HG02885 (cell line): ENCODE data around the gene GGTLC1.
"Not testable (repeated sequence)": the region's sequence is repeated elsewhere in the genome, so short reads cannot be mapped to it uniquely, and the experiment has no call there.

ENCODE experiments used
- ATAC-seq: cut with Tn5 transposase; IDR thresholded peaks from one replicate; pipeline ENCODE4 v1.9.1; 2021; ENCODE audit warnings: mild to moderate bottlenecking; ENCODE audit not compliant: unreplicated experiment, poor library complexity

GGTLC1 gene

DNA sequence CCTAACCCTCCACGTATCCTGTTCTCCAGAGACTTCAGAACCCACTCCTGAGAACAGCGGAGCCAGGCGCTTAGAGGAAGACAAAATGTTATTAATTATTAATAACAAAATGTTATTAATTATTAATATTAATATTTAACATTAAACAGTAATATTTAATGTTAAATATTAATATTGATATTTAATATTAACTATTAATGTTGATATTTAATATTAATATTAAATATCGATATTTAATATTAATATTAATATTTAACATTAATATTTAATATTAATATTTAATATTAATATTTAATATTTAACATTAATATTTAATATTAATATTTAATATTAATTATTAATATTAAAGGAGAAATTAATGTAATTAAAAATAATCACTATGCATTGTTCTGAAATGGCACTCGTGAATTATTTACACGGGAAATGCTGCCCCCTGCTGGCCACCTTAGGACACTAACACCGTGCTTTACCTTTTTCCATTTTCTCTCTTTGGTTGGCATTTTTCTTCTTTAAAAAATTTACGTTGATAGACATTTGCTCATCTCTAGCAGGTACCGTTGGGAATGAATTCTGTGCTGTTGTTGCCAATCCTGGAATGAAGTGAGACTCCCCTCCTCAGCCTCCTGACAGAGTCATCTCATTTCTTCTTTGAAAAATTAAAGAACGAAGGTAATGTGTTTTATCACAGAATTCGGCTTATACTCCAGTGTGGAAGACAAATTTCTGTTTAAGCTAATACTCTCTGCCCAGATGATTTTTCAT, 7.5 kb upstream of the GGTLC1 start:
- no peak for ATAC-seq

DNA sequence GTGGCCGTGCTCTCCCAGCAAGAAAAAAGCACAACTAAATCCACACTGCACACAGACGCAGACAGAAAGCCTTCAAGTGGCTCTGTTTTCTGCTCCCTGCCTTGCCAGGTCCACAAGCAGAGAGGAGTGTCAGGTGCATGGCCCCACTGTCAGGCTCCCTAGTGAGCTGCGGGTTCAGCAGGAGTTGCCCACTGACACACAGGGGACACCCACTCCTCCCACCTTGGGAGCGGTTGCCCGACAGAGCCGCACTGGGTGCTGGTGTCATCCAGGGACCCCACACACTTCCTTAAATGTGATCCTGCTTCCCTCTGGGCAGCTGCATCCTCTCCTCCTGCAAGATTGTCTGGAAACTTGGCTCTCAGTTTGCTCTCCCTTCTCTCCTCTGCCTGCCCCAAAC, 6.7 kb upstream of the GGTLC1 start:
- not testable (repeated sequence) for ATAC-seq

DNA sequence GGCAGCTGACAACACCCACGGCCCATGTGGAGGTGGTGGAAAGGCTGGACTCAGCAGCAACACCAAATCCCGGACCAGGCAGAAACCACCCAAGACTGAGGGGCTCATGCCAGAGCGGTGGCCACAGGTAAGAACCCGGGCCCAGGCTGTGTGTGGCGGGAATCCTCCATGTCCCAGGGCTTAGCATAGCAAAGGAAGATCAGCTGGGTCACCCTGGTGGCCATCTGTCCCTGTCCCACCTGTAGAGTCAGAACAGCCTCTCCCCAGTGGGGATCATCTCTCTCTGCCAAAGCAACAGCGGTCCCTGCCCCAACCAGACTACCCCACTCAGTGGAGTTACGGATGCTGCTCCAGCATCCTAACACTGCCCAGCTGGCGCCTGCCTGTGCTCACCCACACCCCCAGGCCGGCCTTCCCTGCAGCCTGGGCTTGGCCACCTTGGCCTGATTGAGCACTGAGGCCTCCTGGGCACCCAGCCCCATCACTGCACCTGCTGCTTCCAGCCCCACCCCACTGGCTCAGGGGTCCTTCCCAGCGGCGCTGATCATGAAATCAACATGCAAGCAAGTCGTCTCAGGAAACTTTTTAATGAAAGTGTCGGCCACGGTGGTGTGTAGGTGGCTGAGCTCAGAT, 5.5 kb upstream of the GGTLC1 start:
- ATAC-seq = not testable (repeated sequence)

DNA sequence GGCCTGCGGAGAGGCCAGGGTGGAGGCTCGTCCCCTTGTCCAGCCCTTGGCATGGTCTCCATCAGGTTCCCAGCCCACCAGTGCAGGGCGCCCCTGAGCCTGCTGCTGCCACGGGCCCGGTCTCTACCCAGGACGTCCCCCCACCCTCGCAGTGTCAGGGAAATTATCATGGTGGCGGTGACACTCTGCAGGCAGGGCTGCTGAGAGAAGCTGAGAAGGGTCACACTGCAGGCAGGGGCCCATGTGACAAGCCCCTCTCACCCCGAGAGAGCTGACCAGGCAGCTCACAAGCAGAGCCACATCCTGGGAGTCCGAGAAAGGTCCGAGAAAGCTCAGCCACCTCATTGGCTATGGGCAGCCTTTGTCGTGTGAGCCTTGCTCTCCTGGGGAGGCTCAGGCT, 4.9 kb upstream of the GGTLC1 start:
- not testable (repeated sequence) for ATAC-seq

DNA sequence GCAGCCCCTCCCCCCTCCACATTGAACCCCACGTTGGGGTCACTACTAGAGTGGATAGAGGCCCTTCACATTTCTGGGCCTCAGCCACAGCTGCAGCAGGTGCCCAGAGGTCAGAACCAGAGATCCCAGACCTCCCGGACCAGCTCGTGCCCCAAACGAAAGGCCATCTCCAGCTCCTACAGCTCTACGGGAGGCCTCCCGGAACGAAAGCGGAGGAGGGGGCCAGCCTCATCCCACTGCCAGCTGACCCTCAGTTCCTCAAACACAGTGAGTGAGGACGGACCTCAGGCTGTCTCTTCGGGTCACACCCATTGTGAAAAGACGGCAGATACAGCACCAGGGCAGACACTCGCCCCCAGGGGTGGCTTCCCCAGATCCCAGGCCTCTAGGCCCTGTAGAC, 1.7 kb upstream of the GGTLC1 start:
- ATAC-seq = not testable (repeated sequence)

DNA sequence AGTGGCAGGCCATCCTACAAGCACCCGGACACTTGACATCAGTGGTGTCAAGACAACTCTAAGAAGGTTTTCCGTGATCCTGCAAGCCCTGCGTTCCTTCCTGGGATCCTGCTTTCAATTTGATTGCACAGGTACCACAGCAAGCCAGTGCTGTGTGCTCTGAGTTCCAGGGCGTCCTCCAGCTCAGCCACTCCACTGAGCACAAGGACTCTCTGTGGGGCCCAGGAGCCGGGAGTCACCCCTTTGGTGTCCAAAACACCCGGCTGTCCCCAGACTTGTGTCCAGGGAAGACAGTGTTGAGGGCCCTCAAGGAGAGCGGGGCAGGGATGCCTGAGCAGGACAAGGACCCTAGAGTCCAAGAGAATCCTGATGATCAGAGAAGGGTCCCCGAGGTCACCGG, 387 bp upstream of the GGTLC1 start:
- ATAC-seq = not testable (repeated sequence)

DNA sequence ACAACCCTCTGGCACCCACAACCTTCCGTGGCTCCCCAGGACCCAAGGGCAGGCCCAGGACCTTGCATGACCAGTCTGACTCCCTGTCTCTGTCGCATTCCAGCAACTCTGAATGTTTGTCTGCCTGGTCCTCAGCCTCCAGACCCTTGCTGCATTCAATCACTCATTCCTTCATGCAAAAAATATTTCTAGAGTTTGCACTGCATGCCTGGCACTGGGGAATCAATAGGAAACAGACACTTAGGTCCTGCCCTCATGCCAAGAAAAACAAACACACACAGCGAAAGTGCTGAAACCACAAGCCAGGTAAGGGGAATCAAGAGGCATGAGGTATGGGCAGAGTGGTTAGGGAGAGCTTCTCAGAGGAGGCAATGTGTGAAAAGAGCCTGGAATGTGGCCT, 1.9 kb downstream of the GGTLC1 start:
- ATAC-seq = not testable (repeated sequence)

DNA sequence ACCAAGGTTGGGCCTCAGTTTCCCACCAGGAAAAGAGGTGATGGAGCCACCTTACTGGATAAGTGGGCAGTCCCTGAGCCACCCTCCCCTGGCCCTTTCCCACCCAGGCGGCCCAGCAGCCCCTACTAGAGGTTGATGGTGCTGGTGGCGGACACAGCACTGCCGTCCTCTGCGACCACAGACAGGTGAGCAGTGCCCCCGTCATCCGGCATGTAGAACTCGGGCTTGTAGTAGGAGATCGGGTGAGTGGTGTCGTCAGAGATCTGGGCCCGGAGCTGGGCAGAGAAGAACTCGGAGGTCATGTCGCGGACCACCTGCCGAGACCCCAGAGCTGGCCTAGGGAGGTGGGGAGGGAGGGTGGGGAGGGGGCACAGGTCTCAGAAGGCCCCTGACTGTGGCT, 2.3 kb downstream of the GGTLC1 start:
- not testable (repeated sequence) for ATAC-seq

DNA sequence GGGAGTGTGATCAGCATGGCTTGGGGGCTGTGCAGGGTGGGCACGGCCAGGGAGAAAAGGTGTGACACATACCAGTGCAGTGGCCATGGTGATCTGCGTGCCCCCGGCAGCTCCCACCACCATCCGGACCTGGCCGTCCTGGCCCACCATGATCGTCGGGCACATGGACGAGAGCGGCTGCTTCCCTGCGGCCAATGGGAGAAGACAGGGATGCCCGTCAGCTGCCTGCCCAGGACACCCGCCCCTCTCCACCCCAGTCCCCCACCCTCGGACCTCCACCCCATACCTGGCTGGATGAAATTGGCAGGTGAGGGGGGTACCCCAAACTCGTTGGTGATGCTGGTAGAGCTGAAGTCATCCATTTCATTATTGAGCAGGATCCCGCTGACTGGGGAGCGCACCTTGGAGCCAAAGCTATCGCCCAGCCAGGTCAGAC, 2.8 kb downstream of the GGTLC1 start:
- not testable (repeated sequence) for ATAC-seq

DNA sequence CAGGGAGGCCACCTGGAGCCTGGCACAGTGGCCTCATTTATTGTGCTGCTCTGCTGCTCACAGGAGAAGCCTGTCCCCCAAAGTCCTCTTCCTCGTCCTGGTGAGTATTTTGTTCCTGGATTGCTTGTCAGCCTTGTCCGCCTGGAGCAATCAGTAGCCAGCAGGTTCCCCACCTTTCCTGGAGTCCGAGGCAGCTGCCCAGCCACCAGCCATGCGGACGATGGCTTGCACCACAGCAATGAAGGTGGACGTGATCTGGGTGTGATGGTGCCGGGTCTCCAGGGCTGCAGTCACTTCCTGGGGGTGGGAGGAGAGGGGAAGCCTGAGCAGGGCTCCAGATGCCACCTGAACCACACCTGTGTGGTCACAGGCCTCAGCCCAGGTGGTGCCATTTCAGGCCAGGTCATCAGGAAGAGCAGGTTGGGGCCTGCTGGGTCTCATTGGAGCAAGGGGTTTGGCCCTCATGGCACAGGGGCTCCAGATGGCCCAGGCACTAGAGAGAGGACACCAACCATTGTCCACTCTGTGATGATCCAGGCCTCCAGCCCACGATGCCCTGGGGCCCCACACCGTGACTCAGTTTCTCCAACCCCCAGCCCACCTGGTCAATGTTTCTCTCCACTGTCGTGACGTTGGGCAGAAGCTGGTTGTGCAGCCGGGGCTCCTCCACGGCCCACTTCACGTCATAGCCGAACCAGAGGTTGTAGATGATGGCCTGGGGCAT, 3.4 kb downstream of the GGTLC1 start:
- not testable (repeated sequence) for ATAC-seq

DNA sequence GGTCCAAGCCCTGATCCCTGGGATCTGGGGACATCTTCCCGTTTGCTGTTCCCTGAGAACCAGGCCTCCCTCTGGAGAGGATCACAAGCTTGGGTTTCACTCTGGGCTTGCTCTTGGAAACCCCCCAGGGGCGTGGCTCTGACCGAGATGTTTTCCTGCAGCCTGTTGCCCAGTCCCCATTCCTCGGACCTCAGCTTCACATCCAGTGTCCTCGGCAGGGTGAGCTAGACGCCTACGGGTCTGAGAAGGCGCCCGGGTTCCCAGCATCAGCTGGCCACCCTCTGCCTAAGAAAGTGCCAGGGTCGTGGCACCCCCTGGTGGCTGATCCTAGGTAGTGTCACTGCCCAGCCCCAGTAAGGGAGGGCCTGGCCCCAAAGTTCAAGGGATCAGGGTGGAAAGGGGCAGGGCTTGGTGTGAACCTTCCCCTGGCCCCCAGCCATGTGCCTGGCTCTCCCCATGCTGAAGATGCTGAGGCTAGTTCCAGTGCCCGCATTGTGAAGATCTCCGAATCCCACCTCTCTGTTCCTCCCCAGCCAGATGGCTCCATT, 4.0 kb downstream of the GGTLC1 start:
- not testable (repeated sequence) for ATAC-seq

DNA sequence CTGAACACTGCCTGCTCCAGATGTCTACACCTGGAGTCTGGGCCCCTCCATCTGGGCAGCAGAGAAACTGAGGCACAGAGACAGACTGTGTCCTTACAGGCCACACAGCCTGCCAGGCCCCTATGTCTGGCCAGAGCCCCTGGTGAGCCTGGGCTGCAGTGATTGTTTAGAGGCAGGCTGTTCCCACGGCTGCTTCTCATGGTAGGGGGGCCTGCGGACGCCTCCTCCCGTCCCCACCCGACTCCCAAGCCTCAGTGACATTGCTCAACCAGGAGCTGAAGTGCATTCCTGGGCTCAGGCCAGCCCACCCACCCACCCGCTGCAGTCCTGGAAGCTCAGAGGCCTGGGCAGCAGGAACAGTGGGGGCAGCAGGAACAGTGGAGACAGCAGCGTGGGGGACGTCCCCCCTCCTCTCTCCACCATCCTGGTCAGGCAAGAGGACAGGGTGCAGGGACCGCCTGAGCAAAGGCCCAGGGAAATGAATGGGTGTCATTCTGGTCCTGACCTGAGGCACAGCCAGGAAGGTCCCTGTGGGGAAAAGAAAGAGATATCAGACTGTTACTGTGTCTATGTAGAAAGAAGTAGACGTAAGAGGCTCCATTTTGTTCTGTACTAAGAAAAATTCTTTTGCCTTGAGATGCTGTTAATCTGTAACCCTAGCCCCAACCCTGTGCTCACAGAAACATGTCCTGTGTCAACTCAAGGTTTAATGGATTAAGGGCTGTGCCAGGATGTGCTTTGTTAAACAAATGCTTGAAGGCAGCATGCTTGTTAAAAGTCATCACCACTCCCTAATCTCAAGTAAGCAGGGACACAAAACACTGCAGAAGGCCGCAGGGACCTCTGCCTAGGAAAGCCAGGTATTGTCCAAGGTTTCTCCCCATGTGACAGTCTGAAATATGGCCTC, 6.2 kb downstream of the GGTLC1 start:
- not testable (repeated sequence) for ATAC-seq

DNA sequence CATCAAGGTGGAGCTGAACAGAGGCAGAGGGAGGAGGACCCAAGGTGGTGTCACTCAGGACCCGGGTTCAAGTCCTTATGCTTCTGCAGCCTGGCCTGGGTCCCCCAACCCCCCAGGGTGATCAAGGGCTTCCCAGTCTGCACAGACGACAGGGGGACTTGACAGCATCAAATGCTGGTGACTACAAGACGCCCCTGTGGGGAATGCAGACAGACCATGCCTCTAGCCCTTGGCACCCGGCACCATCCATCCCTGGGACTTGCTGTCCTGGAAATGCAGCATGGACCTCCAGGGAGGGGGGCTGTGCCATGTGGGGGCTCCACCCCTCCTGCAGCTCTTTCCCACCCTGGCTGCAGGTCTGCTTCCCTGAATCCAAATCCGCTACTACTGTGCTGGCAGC, 7.1 kb downstream of the GGTLC1 start:
- ATAC-seq = not testable (repeated sequence)

DNA sequence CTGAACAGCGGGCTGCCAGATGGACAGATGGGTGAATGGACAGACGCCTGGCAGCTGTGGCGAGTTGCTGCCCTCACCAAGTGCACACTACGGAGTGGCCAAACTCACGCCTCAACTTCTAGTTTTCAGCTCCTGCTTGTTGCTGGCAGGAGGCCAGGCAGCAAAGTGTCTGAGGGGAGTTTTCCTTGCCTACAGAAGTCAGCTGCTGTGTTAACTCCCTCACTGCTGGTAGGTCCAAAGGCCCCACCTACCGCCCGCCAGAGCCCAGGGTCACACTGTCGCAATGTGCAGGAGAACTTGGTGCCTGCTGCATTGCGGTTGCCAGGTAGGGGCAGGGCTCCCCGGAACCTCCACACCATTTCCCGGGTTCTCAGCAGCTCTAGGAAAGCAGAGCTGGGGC, 7.6 kb downstream of the GGTLC1 start:
- not testable (repeated sequence) for ATAC-seq

DNA sequence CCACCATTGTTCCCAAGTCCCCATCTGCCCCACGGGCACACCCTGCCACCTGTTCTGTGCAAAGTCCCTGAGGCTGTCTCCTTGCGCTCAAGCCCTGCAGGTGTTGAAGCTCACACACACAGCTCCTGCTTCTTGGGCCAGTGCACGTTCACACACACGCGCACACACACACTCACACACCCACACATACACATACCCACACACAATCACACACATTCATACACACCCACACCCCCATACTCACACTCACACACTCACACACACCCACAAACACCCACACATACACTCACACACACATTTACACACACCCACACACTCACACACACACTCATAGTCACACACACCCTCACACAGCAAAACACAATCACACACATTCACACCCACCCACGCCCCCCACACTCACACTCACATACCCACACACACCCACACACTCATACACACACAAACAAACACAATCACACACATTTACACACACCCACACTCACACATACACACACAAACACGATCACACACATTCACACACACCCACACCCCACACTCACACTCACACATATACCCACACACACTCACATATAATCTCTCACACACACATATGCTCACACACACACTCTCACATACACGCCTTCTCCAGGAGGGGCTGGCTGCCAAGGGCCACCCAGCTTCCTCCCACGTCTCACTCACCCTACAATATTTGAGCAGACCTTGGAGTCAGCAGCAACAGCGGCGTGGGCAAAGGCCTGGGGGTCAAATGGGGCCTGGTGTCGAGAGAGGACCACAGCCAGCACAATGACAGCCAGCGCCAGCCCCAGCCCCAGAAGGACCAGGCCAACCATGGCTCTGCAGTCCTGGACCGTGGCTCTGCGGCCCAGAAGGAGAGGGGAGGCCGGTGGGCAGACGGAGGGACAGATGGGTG, 8.4 kb downstream of the GGTLC1 start:
- not testable (repeated sequence) for ATAC-seq

DNA sequence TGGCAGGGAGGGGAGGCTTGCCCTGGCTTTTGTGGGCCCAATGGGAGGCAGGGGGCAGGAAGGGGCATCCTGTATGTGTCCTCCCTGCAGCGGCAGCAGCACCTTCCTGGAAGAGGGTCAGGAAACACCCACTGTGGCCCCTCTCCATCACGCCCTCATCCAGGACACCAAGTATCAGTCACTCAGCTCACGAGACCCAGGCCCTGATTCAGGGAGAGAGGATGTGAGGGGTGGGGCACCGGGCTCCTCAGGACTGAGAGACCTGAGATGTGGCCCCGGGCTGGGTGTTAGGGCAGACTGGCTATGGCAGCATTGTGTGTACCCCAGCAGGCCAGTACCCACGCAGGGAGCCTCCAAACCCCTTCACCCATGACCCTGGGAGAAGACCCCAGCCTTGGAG, 9.2 kb downstream of the GGTLC1 start:
- ATAC-seq = not testable (repeated sequence)

DNA sequence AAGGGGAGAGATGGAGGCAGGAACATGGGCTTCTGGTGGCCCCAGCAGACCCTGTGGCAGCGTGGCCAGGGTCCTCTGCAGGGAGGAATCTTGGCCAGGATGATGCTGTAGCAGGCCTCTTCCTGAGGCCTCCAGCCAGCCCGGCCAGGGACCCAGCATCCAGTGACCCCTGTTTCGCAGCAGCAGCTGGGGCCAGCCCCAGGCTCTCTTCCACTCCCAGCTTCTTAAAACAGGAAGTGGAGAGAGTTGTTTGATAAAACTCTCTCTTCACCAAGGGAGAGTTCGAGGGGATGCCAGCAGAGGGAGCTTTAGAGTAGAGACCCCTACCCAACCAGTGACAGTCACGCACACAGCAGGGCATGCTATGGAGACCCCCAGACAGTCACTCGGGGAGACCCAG, 10.1 kb downstream of the GGTLC1 start:
- not testable (repeated sequence) for ATAC-seq

DNA sequence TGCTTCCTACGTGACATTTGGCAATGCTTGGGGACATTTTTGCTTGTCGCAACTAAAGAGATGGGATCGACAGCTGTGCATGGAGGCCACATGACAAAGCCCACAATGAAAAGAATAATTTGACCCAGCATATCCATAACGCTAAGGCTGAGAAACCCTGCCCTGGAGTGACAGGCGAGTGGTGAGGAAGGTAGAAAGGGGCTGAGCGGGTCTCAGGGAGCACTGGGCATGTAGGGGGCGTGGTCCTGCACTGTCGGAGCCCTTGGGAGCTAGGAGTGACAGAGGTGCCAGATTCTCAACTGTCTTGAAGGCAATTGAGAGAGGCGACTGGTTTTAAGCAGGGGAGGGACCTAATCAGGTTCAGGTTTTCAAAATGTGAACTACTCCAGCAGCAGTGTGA, 13.6 kb downstream of the GGTLC1 start:
- no peak for ATAC-seq

DNA sequence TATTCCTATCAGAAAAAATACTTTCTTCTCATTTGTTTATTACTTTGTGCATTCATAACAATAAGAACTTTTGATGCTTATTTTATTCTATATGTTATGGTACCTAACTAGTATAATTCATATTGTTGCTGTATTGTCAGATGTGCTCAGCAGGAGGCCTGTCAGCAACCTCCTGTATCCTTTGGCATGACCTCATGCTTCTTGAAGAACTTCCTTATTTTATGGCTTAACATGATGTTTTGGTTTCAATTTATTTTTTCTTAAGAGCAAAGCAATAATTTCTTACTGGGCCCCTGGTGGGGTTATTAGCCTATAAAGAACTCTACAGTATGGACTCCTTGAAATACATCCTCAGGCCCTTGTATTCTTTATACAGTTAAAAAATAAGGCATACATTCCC, 17.3 kb downstream of the GGTLC1 start:
- ATAC-seq = no peak
